Mesenchymal stem cell (in vitro differentiated cells and primary cell): ENCODE results near the gene SNX33.
"Not testable (repeated sequence)": the region's sequence is repeated elsewhere in the genome, so short reads cannot be mapped to it uniquely, and the experiment has no call there.

Experiments
- DNase-seq: peaks from one replicate; pipeline ENCODE4 v3.0.0-alpha.2; 2013
- H2AFZ ChIP-seq: one replicate; pipeline ENCODE4 v1.6.1; 2013; ENCODE audit warnings: low read depth, mild to moderate bottlenecking, control low read depth, inconsistent platforms, low read length, moderate library complexity
- H2AK5ac ChIP-seq: 2 replicates; pipeline ENCODE4 v1.6.1; 2013; ENCODE audit warnings: low read length, moderate library complexity, mild to moderate bottlenecking, inconsistent platforms; ENCODE audit not compliant: severe bottlenecking
- H2BK120ac ChIP-seq: one replicate; pipeline ENCODE4 v1.6.1; 2013; ENCODE audit warnings: low read depth, mild to moderate bottlenecking, inconsistent platforms, low read length, moderate library complexity
- H2BK12ac ChIP-seq, 2 experiments: one replicate each; pipeline ENCODE4 v1.6.1; 2013; ENCODE audit warnings: inconsistent platforms in 2 of 2, low read length in 2 of 2, mild to moderate bottlenecking in 2 of 2, moderate library complexity in 2 of 2, control low read depth in 1 of 2
- H2BK15ac ChIP-seq: one replicate; pipeline ENCODE4 v1.6.1; 2013; ENCODE audit warnings: mild to moderate bottlenecking, low read depth, inconsistent platforms; ENCODE audit not compliant: poor library complexity, severe bottlenecking
- H2BK5ac ChIP-seq: 2 replicates; pipeline ENCODE4 v1.6.1; 2013; ENCODE audit warnings: low read depth, mild to moderate bottlenecking, low read length, control low read depth, inconsistent platforms; ENCODE audit not compliant: poor library complexity, severe bottlenecking
- H3K14ac ChIP-seq, 2 experiments: one replicate each; pipeline ENCODE4 v1.6.1; 2013; ENCODE audit warnings: inconsistent platforms in 2 of 2, low read length in 2 of 2, control low read depth in 1 of 2, mild to moderate bottlenecking in 1 of 2, moderate library complexity in 1 of 2
- H3K18ac ChIP-seq, 2 experiments: one replicate each; pipeline ENCODE4 v1.6.1; 2013; ENCODE audit warnings: inconsistent platforms in 2 of 2, low read length in 2 of 2, control low read depth in 1 of 2, low read depth in 1 of 2, mild to moderate bottlenecking in 1 of 2
- H3K23ac ChIP-seq, 2 experiments: one replicate each; pipeline ENCODE4 v1.6.1; 2013; ENCODE audit warnings: inconsistent platforms in 2 of 2, low read length in 2 of 2, mild to moderate bottlenecking in 2 of 2, moderate library complexity in 2 of 2, control low read depth in 1 of 2
- H3K27ac ChIP-seq: 2 replicates; pipeline ENCODE4 v1.5.1; 2013; ENCODE audit warnings: mild to moderate bottlenecking, moderate library complexity, low read length, control low read depth, inconsistent platforms; ENCODE audit not compliant: poor library complexity, severe bottlenecking
- H3K27me3 ChIP-seq, 2 experiments: 2 replicates each; pipeline versions ENCODE4 v1.6.1 to v1.7.0; 2013; ENCODE audit warnings: low read length in 2 of 2, mild to moderate bottlenecking in 2 of 2, moderate library complexity in 2 of 2, control low read depth in 1 of 2, inconsistent platforms in 1 of 2; ENCODE audit not compliant: control insufficient read depth in 1 of 2, insufficient read depth in 1 of 2
- H3K36me3 ChIP-seq, 2 experiments: 2 replicates each; pipeline versions ENCODE4 v1.6.1 to v1.7.0; 2013; ENCODE audit warnings: low read length in 2 of 2, control low read depth in 1 of 2, inconsistent platforms in 1 of 2, low read depth in 1 of 2, mild to moderate bottlenecking in 1 of 2; ENCODE audit not compliant: insufficient read depth in 2 of 2, control insufficient read depth in 1 of 2
- H3K4ac ChIP-seq, 2 experiments: one replicate each; pipeline ENCODE4 v1.6.1; 2013; ENCODE audit warnings: inconsistent platforms in 2 of 2, low read length in 2 of 2, mild to moderate bottlenecking in 2 of 2, moderate library complexity in 2 of 2, control low read depth in 1 of 2, low read depth in 1 of 2
- H3K4me1 ChIP-seq: 2 replicates; pipeline ENCODE4 v1.6.1; 2013; ENCODE audit warnings: low read depth, low read length, control low read depth; ENCODE audit not compliant: control insufficient read depth, insufficient read depth
- H3K4me2 ChIP-seq: 2 replicates; pipeline ENCODE4 v1.6.1; 2013; ENCODE audit warnings: low read length, mild to moderate bottlenecking, inconsistent platforms; ENCODE audit not compliant: poor library complexity, severe bottlenecking
- H3K4me3 ChIP-seq, 2 experiments: 2 replicates each; pipeline versions ENCODE4 v1.5.1 to v1.7.0; 2013; ENCODE audit warnings: low read length in 2 of 2, mild to moderate bottlenecking in 2 of 2, control low read depth in 1 of 2, low read depth in 1 of 2; ENCODE audit not compliant: insufficient read depth in 1 of 2
- H3K79me1 ChIP-seq: replicated peaks from 2 replicates; pipeline ENCODE4 v1.6.1; 2013; ENCODE audit warnings: mild to moderate bottlenecking, control low read depth, low read length, inconsistent platforms; ENCODE audit not compliant: poor library complexity, severe bottlenecking
- H3K9ac ChIP-seq: 2 replicates; pipeline ENCODE4 v1.7.0; 2013; ENCODE audit warnings: mild to moderate bottlenecking, low read length, moderate library complexity
- H3K9me3 ChIP-seq: 2 replicates; pipeline ENCODE4 v1.7.0; 2013; ENCODE audit warnings: mild to moderate bottlenecking, low read length; ENCODE audit not compliant: control insufficient read depth
- H4K8ac ChIP-seq: one replicate; pipeline ENCODE4 v1.6.1; 2013; ENCODE audit warnings: inconsistent platforms, mild to moderate bottlenecking, low read length, moderate library complexity
- H4K91ac ChIP-seq: one replicate; pipeline ENCODE4 v1.6.1; 2013; ENCODE audit warnings: mild to moderate bottlenecking, low read length, inconsistent platforms
- WGBS: methylation state at CpG from one replicate; pipeline ENCODE4 v1.1.7; 2013; ENCODE audit warnings: mixed read lengths; 5-methylcytosine and 5-hydroxymethylcytosine counted together

Gene SNX33

GRCh38 chr15:75687486-75688277, 40.0 kb downstream of the SNX33 start:
- DNase-seq = no peak
- Histone ChIP-seq H4K91ac (no peak overlapping the region), H2BK120ac (no peak overlapping the region), H3K18ac (no peak overlapping the region), H3K4me1 (peaks cover 7% of the 10 kb centered on the region), H2BK12ac (no peak overlapping the region), H3K4me3 (no peak overlapping the region), H3K4ac (no peak overlapping the region), H3K9me3 (no peaks in the 10 kb centered on the region), H3K23ac (no peak overlapping the region), H3K4me2 (no peak overlapping the region), H3K9ac (no peak overlapping the region), H3K27me3 (no peaks in the 10 kb centered on the region), H2AK5ac (no peak overlapping the region), H3K36me3 (peaks cover 33 to 52% of the 10 kb centered on the region in 2 experiments), H4K8ac (no peak overlapping the region), H2AFZ (no peak overlapping the region), H3K27ac (no peak overlapping the region), H2BK5ac (no peak overlapping the region), H3K14ac (no peak overlapping the region), H2BK15ac (no peak overlapping the region), H3K79me1 (no peaks in the 10 kb centered on the region)
- 97% methylated on average over 44 of the region's 44 CpGs for WGBS

GRCh38 chr15:75688278-75688557, 40.5 kb downstream of the SNX33 start:
- no peak overlapping the region for H3K4ac ChIP-seq
- peaks cover 33 to 51% of the 10 kb centered on the region in 2 experiments for H3K36me3 ChIP-seq
- no peak overlapping the region for H3K23ac ChIP-seq
- H2AK5ac ChIP-seq = no peak overlapping the region
- no peak overlapping the region for H2BK15ac ChIP-seq
- no peak overlapping the region for H2BK12ac ChIP-seq
- no peak overlapping the region for H4K8ac ChIP-seq
- no peak overlapping the region for H2BK5ac ChIP-seq
- H3K79me1 ChIP-seq = no peaks in the 10 kb centered on the region
- no peak overlapping the region for H2AFZ ChIP-seq
- H3K14ac ChIP-seq = no peak overlapping the region
- H2BK120ac ChIP-seq = no peak overlapping the region
- H3K9ac ChIP-seq = no peak overlapping the region
- no peak for DNase-seq
- H3K9me3 ChIP-seq = no peaks in the 10 kb centered on the region
- peaks cover 7% of the 10 kb centered on the region for H3K4me1 ChIP-seq
- H3K4me3 ChIP-seq = no peak overlapping the region
- 97% methylated on average over 7 of the region's 7 CpGs for WGBS
- H3K27ac ChIP-seq = no peak overlapping the region
- no peak overlapping the region for H4K91ac ChIP-seq
- no peaks in the 10 kb centered on the region for H3K27me3 ChIP-seq
- H3K4me2 ChIP-seq = no peak overlapping the region
- H3K18ac ChIP-seq = no peak overlapping the region

GRCh38 chr15:75688831-75689230, 41.1 kb downstream of the SNX33 start:
- Histone ChIP-seq H2BK5ac (no peak overlapping the region), H3K4me3 (no peak overlapping the region), H2AFZ (no peak overlapping the region), H2BK120ac (no peak overlapping the region), H3K18ac (no peak overlapping the region), H3K27me3 (no peaks in the 10 kb centered on the region), H3K4me2 (no peak overlapping the region), H3K14ac (no peak overlapping the region), H3K4me1 (peaks cover 8% of the 10 kb centered on the region), H3K23ac (no peak overlapping the region), H3K9ac (no peak overlapping the region), H2BK12ac (no peak overlapping the region), H3K4ac (no peak overlapping the region), H2BK15ac (no peak overlapping the region), H3K79me1 (no peaks in the 10 kb centered on the region), H3K27ac (no peak overlapping the region), H4K91ac (no peak overlapping the region), H4K8ac (no peak overlapping the region), H3K36me3 (peaks cover 33 to 51% of the 10 kb centered on the region in 2 experiments), H2AK5ac (no peak overlapping the region), H3K9me3 (no peaks in the 10 kb centered on the region)
- DNase-seq = no peak
- 97% methylated on average over 26 of the region's 26 CpGs for WGBS

- not testable (repeated sequence) for H3K14ac ChIP-seq, H3K23ac ChIP-seq, DNase-seq, H3K27ac ChIP-seq, H2AK5ac ChIP-seq, H2BK5ac ChIP-seq, H3K9me3 ChIP-seq, H2BK120ac ChIP-seq, H3K27me3 ChIP-seq, H3K4me2 ChIP-seq, H3K9ac ChIP-seq, H3K18ac ChIP-seq, H4K8ac ChIP-seq, H2BK15ac ChIP-seq, H2BK12ac ChIP-seq, H3K4me3 ChIP-seq, H4K91ac ChIP-seq, H3K4ac ChIP-seq, H2AFZ ChIP-seq, H3K79me1 ChIP-seq
- Histone ChIP-seq H3K4me1 (peaks cover 13% of the 10 kb centered on the region), H3K36me3 (peaks cover 32 to 47% of the 10 kb centered on the region in 2 experiments)
- WGBS = 95% methylated on average over 20 of the region's 20 CpGs
Measured at GRCh38 chr15:75689429-75689828, 41.7 kb downstream of the SNX33 start.
